GM19035 (cell line): ENCODE measurements around the gene CLCA1.

Source experiments
- ATAC-seq: cut with Tn5 transposase; IDR thresholded peaks from one replicate; pipeline ENCODE4 v1.9.1; 2021; ENCODE audit not compliant: unreplicated experiment

The CLCA1 gene

DNA sequence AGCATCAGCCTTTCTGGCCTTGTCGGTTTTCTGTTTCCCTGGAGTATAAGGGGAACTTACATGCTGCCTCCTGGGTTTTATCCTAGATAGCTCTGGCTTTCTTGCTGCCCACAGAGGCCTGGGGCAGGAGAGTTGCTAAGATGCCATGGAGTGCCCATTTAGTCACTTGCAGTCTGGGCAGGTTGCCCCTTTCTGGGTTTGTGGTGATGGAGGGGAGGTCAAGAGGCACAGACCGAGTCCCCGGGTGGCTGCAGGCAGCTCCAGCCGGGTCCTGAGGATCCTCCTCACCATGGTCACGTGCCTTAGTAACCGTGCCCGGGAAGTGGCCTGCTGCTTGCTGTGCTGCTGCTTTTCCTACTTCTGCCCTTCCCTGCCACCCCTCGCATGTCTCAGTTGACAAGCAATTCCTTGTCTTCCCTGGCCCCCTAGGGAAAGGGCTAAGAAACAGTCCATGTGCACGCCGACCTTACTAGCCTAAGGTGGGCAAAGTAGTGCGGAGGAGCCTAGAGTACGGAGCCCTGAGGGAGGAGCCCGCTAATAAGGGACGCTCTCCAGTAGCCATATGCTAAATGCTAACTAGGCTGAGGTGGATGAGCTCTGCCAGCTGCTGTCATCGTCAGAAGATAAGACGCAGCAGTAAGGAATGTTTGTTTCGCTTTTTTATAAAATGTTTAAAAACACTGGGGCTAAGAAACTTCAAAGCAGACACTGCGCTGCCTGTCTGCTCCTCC lies 34.8 kb downstream of the CLCA1 start:
- no peak for ATAC-seq

DNA sequence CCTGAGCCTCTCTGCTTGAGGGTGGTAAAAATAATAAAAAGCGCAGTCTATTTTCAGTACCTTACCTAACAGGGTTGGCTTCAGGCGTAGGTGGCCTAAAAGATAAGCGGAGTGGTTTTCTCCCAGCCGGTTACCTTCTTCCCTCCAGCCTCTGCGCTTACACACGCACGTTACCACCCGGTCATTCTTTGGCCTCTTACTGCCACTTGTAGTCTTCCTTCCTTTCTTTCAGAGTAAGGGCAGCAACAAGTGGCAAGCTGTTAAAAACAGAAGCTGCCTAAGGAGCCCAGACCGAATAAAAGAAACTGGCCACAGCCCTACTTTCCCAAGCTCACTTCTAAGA lies 35.4 kb downstream of the CLCA1 start:
- ATAC-seq = no peak

GRCh38 chr1:86504895-86505563 lies 36.3 kb downstream of the CLCA1 start:
- ATAC-seq = no peak

- no peak for ATAC-seq
Observed at GRCh38 chr1:86505564-86505902, 36.8 kb downstream of the CLCA1 start.

DNA sequence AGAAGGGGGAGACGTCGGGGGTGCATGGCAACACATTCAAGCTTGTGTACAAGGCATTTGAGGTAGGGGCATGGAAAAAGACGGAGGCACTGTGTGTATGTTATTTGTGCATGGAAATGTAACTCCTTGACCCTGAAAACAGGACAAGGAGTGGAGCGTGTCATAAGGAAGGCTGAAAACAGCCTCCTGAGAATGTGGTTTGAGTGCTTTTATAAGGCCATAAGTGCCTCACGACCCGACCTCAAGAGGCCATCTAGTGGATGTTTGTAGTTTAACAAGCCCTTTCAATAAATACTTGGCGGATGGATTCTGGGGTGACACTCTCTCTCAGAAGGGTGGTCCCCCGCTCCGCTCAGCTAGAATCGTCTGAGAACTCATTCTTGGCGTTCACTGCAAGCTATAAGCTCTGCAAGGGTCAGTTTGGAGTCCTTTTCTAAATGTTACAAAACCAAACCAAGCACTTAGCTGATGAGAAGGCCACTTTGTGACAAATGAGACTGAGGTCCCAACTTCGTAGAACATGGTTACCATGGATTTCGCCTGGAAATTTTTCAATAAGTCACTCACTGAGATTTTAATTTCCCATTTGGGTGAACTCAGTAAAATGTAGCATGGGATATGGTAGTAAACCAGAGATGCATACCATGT lies 39.3 kb downstream of the CLCA1 start:
- ATAC-seq = peak; percentile 65

- ATAC-seq = no peak
Observed at GRCh38 chr1:86508583-86508969, 39.8 kb downstream of the CLCA1 start.

- no peak for ATAC-seq
Observed at GRCh38 chr1:86515597-86515996, 46.9 kb downstream of the CLCA1 start.

GRCh38 chr1:86516335-86516734 lies 47.6 kb downstream of the CLCA1 start:
- ATAC-seq = no peak

- ATAC-seq = no peak
Observed at GRCh38 chr1:86517336-86517735, 48.6 kb downstream of the CLCA1 start.

DNA sequence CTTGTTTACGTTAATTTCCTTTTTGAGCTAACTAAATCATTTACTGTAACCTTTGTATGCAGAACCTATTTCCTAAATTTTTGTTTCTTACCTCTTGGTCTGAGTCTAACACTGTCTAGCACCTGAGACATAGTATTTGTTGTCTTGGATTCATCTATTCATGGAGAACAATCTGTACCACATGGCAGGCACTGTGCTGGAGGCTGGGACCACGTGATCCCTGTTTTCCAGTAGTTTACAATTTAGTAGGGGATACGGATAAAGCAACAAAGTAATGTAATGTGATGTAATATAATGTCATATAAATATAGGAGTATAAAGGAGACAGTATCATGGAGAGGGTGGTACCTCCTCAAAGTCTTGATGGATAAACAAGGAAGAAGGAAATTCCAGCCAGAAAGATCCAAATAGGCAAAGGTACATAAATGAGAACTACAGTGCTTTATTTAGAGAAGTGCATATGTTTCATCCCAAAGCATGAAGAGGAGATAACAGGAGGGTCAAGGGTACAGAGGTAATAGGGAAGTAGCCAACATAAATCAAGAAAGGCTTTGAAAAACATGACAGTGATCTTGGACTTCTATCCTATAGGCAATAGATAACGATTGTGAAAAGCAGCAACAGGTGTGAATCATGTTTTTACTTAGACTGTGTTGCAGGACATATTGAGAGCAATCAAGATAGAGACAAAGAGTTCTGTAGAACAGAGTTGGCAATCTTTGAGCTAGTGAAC lies 52.2 kb downstream of the CLCA1 start:
- no peak for ATAC-seq

DNA sequence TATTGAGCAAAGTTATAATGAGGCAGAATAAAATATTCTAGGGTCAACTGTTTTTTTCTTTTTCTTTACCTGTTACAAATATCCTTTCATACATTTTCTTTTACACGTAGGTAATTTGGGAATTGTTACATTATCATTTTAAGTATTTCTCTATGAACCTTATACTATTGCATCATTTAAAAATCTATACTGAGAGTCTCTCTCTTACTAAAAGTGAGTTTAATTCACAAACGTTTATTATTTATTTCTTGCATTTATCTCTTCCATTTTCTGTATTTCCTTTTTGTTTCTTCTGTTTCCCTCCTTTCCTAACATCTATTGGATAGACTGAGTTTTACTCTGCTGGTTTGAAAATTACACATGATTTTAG lies 52.8 kb downstream of the CLCA1 start:
- no peak for ATAC-seq

- ATAC-seq = no peak
Observed at GRCh38 chr1:86522240-86522639, 53.5 kb downstream of the CLCA1 start.

GRCh38 chr1:86523670-86524354 lies 55.1 kb downstream of the CLCA1 start:
- ATAC-seq = no peak

DNA sequence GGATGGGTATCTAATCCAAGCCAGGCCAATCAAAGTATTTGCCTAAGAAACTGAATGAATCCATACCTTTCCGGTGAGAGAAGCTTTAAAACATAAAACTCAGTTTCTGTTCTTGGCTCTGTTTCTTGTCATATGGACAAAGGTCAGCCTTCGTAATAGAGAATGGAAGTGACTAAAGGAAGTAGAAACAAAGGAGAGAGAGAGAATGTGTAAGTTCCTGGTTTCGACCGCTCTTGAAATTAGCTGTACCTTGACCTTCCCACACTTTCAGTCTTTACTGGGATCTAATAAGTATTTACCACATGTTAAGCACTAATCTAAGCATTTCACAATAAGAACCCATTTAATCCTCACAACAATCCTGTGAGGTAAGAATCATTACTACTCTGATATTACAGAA lies 58.6 kb downstream of the CLCA1 start:
- ATAC-seq = no peak

- no peak for ATAC-seq
Observed at GRCh38 chr1:86530211-86530845, 61.6 kb downstream of the CLCA1 start.

DNA sequence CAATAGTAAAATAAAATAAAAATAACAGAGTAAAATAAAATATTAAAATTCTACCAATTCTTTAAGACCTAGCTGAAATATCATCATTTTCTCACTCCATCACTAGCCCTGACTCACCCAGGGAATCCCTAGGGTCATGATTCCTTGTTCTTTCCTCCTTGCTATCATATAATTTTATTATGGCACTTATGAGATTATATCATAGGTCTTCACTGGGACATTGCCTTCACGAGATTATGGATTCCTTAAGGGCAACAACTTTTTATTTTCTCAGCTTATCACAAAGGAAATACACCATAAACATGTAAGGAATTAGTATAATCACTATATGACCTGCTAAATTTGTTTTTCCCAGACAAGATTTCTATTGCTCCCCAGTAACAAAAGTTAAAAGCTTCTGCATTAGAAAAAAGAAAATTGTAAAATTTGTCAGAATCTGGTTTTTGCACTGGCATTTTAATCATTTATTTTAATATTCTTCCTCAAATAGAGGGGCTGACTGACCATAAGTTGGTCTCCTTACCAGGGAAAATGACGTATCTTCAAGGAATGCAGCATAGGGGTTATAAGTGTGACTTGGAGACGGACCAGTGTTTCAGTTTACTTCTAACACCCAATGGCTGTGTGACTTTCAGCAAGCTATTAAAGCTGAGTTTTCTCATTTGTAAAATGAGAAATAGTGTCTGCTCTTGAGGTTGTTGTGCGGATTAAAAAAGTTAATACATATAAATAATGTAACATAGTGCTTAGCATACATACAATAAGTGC lies 69.4 kb downstream of the CLCA1 start:
- ATAC-seq = no peak

GRCh38 chr1:86538775-86539174 lies 70.0 kb downstream of the CLCA1 start:
- ATAC-seq = no peak

DNA sequence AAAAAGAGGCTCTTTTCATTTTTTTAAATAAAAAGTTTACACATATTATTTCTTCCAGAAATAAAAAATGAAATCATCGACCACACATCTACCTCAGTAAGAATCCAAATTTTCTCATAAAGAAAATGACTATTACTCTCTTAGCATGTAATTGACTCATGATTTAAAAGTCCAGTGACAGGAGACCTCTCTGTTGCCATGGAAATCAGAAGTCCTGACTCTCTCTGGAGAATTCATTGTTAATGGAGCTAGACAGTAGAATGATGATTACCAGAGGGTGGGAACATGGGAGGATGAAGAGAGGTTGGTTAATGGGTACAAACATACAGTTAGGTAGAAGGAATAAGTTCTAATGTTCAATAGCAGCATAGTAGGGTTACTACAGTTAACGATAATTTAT lies 73.1 kb downstream of the CLCA1 start:
- ATAC-seq = no peak

- no peak for ATAC-seq
Observed at GRCh38 chr1:86542631-86543030, 73.9 kb downstream of the CLCA1 start.

DNA sequence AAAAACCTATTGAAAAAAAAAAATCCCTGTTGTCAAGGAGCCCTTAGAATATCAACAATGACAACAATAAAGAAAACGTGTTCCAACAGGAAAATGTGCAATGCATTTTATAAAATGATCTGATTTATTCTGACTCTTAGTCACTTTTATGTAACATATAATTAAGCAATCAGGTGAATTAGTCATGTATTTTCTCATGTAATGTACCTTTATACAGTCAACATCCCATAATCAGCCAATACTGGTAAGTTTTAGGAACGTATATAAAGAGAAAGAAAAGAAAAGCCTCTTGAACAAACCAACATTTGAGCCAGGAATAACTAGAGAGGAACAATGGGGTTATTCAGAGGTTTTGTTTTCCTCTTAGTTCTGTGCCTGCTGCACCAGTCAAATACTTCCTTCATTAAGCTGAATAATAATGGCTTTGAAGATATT lies 78.1 kb downstream of the CLCA1 start, which contains the start of gene CLCA4:
CLCA4 (plus strand) TSS at position 292 of the 435 bp plus-strand sequence; CDS start at position 334, 42 bp downstream.
- ATAC-seq = no peak
